ENCODE results near the gene ABHD14A.

The ABHD14A gene

GRCh38 chr3:52020796-52021195 is 45.9 kb downstream of the ABHD14A start:
- no peak for DNase-seq (ENCODE audit: low read depth in 2 of 2)

DNA sequence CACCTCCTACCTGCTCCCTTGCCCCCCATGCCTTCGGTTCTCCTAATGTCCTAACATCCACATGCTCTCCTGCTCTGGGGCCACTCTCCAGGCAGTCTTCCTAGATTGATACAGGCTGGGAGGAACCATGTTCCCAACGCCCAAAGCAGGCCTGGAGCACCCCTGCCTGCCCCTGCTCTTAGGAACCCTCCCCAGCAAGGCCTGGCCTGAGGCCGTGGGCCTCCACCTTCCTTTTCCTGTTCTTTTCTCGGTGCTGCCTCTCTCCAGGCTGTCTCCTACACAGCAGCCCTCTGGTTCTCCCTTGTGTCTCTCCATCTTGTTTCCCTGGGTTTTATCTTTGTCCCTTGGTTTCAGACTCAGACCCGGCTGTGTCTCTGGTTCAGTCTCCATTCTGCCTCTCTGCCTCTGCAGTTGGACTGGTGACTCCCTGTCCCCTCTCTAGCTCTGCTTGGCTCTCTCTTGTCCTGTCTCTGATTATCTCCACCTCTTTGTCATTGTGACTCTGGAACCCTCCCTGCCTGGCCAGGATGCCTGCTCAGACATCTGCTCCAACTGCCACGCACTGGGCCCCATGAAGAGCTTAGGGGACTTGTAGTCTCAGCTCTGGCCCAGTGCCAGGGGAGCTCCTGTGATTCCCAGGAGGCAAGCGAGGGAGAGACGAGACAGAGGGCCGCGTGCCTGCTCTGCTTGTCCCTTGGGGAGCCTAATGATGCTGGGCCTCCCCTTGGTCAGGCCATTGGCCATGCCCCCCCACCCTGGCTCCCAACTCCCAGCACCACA is 46.8 kb downstream of the ABHD14A start:
- no peak for DNase-seq (ENCODE audit: low read depth in 2 of 2)

DNA sequence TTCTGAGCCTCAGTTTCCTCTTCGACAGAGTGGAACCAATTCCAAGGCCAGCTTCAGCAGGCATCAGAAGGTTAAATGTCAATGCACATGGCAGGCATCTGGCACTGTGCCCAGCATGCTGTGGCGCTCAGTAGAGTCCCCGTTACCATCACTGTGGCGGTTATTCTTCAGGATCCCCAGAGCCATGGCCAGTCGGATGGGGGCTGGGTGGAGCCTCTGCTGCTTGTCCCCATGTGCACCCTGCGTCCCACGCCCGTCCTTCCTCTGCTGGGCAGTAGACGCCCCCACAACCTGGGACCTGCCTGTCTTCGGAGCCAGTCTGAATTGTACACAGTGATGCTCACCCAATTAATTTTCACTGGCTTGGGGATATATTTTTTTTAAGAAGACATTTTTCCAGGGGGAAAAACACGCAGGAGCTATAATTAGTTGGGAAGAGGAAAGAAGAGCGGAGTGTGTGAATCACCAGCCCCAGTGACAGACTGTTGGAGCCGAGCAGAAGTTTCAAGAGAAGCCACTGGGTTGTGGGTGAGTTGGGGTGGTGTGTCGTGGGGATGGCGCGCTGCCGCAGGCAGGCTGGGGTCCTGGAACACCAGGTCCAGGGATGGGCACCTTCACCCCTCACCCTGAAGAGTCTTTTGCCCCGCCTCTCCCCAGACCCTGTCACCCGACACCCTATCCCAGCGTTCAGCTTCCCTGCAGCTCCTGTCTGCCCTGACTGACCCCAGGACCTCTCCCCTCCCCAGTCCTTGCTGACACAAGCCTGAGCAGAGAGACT is 47.6 kb downstream of the ABHD14A start:
- DNase-seq (ENCODE audit: low read depth in 2 of 2), result no peak

DNA sequence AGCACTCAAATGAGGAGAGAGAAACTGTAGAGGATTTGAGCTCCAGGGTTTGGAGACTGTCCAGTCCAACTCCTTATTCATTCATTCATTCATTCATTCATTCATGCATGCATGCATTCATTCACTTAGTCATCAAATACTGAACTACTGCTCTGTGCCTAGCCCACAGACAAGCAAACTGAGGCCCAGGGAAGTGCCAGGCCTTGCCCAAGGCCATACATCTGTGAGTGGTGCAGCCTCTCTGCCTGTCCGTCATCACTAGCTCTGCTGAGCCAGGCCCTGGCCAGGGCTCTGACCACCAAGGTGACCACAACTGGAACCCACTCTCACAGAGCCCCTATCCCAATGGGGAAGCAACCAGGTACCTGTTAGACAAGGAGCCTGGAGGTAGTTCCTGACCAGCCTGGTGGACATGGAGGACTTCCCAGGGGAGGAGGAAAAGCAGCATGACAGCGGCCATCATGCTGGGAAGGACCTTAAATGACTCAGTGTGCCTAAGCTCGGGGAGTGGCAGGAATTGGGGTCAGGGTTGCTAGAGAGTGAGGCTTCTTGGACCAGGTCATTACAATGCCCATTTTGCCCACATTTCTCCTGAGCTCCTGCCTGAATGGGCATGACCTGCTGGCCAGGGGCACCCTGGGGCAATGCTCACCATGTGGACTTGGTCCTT is 48.4 kb downstream of the ABHD14A start:
- no peak for DNase-seq (ENCODE audit: low read depth in 2 of 2)

- no peak for DNase-seq (ENCODE audit: low read depth in 2 of 2)
Observed at GRCh38 chr3:52023860-52024764, 49.2 kb downstream of the ABHD14A start.

DNA sequence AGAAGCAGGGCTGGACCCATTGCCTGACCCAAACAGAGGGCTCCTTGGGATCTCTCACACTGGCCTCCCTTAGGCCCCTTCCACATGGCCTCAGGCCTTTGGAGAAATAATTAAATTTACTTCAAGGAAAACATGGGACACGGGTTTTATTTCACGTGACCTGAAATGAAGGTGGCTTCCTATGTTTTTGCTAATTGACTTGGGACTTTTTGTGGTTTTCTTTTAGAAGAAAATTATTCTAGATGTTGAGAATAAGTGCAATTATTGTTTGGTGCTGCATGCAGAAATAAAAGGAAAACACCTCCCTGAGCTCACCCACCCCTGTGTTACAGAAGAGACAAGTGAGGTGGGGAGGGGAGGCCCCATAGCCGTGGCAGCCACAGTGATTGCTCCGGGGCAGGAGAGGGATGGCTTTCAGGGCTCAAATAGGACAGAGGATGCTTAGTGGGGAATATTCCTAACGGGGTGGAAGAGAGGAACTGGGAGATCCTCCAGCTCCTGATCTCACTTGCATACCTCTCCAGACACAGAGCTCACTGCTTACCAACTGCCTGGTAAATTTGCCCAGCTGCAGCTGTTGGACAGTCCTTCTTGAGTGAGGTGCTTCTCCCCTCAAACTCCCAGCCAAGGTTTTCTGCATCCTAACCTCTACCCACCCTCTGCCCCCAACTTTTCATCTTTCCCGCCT is 50.0 kb downstream of the ABHD14A start:
- DNase-seq (ENCODE audit: low read depth in 2 of 2), result no peak

DNA sequence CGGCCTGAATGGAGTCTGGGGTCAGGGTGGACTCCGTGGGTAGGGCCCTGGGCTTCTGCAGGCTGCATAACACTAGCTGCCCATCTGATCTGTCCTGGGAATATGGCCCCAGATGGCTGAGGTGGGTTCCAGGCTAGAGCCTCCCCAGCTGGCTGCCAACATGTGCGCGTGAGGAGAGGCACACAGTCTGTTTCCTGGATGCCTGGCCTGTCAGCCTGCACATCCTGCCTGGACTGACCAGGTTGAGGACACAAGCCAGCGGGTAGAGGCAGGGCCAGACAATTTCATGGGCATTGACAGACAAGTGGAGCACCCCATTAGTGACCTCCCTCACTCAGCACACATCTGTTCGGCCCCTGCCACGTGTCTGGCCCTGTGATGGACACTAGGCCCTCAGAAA is 50.6 kb downstream of the ABHD14A start:
- no peak for DNase-seq (ENCODE audit: low read depth in 2 of 2)

DNA sequence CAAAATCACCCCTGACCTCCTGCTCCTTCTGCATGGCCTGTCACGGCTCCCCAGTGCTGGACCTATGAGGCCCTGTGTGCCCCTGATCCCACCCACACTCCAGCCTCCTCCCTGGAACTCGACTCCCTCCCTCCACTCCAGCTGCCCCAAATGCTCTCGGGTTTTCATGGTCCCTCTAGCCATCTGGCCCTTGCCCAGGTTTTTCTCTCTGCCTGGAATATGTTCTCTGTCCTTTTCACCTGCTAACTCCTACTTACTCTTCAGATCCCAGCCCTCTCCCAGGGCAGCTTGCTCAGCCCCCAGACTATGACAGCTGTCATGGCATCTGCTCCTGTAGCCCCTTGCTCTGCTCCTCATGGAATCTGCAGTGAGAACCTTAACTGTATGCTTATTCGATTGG is 51.2 kb downstream of the ABHD14A start:
- DNase-seq (ENCODE audit: low read depth in 2 of 2), result no peak

DNA sequence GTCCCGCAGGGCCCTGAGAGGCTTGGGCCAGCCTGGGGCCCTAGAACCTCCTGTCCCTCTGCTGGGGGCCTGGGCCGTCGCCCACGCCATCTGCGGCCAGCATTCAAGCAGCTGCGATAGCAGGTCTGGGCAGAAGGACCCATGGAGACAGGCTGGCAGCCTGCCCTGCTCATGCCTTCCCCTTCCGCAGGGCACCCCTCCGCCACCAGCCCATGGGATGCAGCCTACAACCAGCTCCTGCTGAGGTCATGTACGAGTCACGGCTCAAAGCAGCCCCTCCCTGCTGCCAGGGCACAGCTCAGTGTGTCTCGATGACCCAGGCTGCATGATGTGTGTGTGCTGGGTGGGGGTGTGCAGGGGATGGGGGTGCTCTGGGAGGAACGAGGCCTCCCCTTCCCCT is 53.7 kb downstream of the ABHD14A start:
- no peak for DNase-seq (ENCODE audit: low read depth in 2 of 2)

- no peak for DNase-seq (ENCODE audit: low read depth in 2 of 2)
Observed at GRCh38 chr3:52029053-52029452, 54.2 kb downstream of the ABHD14A start.

DNA sequence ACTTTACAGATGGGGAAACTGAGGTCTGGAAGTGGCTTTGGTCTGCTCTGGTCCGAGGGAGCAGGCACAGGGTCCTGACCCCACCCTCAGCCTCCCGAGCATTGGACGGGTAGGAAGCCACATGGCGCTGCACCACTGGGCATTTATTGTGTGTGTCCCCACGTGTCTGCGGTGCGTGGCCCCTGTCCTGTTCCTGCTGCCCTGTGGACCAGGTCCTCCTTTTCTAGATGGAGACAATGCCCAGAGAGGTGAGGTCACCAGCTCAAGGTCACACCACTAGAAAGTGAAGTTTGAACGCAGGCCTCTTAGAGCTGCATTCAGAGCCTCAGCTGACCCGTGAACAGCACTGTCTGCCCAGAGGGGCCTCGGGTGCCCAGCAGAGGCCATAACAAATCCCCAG is 54.7 kb downstream of the ABHD14A start:
- no peak for DNase-seq (ENCODE audit: low read depth in 2 of 2)
